ENCODE measurements around the gene MAGEL2.

MAGEL2 gene

GRCh38 chr15:23634181-23634580 lies 13.5 kb downstream of the MAGEL2 start:
- Mint-ChIP-seq H3K27ac (no peak overlapping the region), H3K4me1 (peaks cover under 1% of the 10 kb centered on the region), H3K27me3 (ENCODE audit: low read depth, poor library complexity) (peaks cover 29% of the 10 kb centered on the region), H3K36me3 (ENCODE audit: low read depth) (no peaks in the 10 kb centered on the region), H3K4me3 (no peak overlapping the region), H3K9me3 (peaks cover 65% of the 10 kb centered on the region)
- DNase-seq = no peak
- TF ChIP-seq CTCF (IDR thresholded peaks at IDR 0.05) = no peak

- Mint-ChIP-seq H3K27ac (no peak overlapping the region), H3K9me3 (peaks cover 62% of the 10 kb centered on the region), H3K27me3 (ENCODE audit: low read depth, poor library complexity) (peaks cover 65% of the 10 kb centered on the region), H3K4me1 (peaks cover 9% of the 10 kb centered on the region), H3K36me3 (ENCODE audit: low read depth) (no peaks in the 10 kb centered on the region), H3K4me3 (peak overlapping the region; percentile 73)
- TF ChIP-seq CTCF (IDR thresholded peaks at IDR 0.05) = peak; percentile 59
- DNase-seq = no peak
Measured at GRCh38 chr15:23629234-23629805, 18.3 kb downstream of the MAGEL2 start.

- Mint-ChIP-seq H3K27ac (no peak overlapping the region), H3K27me3 (ENCODE audit: low read depth, poor library complexity) (peaks cover 62% of the 10 kb centered on the region), H3K4me1 (peaks cover 9% of the 10 kb centered on the region), H3K9me3 (peaks cover 61% of the 10 kb centered on the region), H3K4me3 (peak overlapping the region; percentile 73), H3K36me3 (ENCODE audit: low read depth) (no peaks in the 10 kb centered on the region)
- no peak for DNase-seq
- no peak for TF ChIP-seq CTCF (IDR thresholded peaks at IDR 0.05)
Measured at GRCh38 chr15:23628612-23629233, 18.9 kb downstream of the MAGEL2 start.

- no peaks in the 10 kb centered on the region for H3K36me3 Mint-ChIP-seq (ENCODE audit: low read depth)
- peaks cover 36% of the 10 kb centered on the region for H3K9me3 Mint-ChIP-seq
- DNase-seq = no peak
- H3K27ac Mint-ChIP-seq = no peak overlapping the region
- no peaks in the 10 kb centered on the region for H3K4me1 Mint-ChIP-seq
- TF ChIP-seq CTCF (IDR thresholded peaks at IDR 0.05) = no peak
- peaks cover 6% of the 10 kb centered on the region for H3K27me3 Mint-ChIP-seq (ENCODE audit: low read depth, poor library complexity)
- H3K4me3 Mint-ChIP-seq = no peak overlapping the region
Measured at GRCh38 chr15:23616536-23616935, 31.1 kb downstream of the MAGEL2 start.

- H3K27ac Mint-ChIP-seq = no peak overlapping the region
- H3K4me3 Mint-ChIP-seq = no peak overlapping the region
- no peaks in the 10 kb centered on the region for H3K4me1 Mint-ChIP-seq
- H3K36me3 Mint-ChIP-seq (ENCODE audit: low read depth) = no peaks in the 10 kb centered on the region
- no peak for TF ChIP-seq CTCF (IDR thresholded peaks at IDR 0.05)
- DNase-seq = no peak
- peaks cover 14% of the 10 kb centered on the region for H3K27me3 Mint-ChIP-seq (ENCODE audit: low read depth, poor library complexity)
- peaks cover 67% of the 10 kb centered on the region for H3K9me3 Mint-ChIP-seq
Measured at GRCh38 chr15:23606226-23606625, 41.4 kb downstream of the MAGEL2 start.

GRCh38 chr15:23602124-23602523 lies 45.5 kb downstream of the MAGEL2 start:
- no peak overlapping the region for H3K27ac Mint-ChIP-seq
- no peak for TF ChIP-seq CTCF (IDR thresholded peaks at IDR 0.05)
- H3K36me3 Mint-ChIP-seq (ENCODE audit: low read depth) = no peaks in the 10 kb centered on the region
- H3K9me3 Mint-ChIP-seq = peaks cover 62% of the 10 kb centered on the region
- H3K4me1 Mint-ChIP-seq = no peaks in the 10 kb centered on the region
- H3K27me3 Mint-ChIP-seq (ENCODE audit: low read depth, poor library complexity) = peaks cover 13% of the 10 kb centered on the region
- DNase-seq = no peak
- no peak overlapping the region for H3K4me3 Mint-ChIP-seq

All from nephron progenitor cell (in vitro differentiated cells).